Endothelial cell of hepatic sinusoid (primary cell): Measurements from ENCODE around the gene AGER.
"Not testable (repeated sequence)": the region's sequence is repeated elsewhere in the genome, so short reads cannot be mapped to it uniquely, and the experiment has no call there.

Experiments
- in situ Hi-C: cut with HindIII; loops from 2 replicates; pipeline ENCODE4 v1.10.0; 2017; ENCODE audit warnings: low sequenced_read_pairs

AGER gene

DNA sequence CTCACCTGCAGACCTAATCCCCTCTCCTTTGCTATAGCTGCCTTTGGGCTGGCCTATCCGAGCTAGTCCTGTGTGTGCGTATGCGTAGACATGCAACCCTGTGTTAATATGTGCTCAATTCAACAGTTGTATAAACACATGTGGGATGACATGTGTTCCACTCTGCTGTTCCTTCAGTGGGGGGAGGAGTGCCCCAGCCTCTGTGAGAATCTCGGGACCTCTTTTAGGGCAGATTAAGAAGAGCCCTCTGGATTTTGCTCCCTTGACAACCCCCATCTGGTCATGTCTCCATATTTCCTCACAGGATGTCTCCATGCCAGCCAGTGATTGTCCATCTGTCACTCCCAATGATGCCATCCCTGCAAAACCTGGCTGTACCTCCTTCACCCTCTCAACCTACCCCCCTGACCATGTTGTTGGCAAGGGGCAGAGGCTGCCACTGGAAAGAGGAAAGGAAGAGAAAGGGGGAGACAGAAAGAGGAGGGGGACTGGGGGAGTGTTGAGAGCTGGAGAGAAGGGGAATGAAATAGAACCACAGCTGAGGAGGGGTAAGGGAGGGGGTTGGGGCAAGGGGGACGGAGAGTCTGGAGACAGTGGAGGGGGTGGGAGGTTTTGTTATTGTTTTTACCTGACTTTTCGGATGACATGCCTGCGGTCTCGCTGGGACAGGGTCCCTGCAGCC lies 32.7 kb downstream of the AGER start:
- in situ Hi-C loops: no loop called here

DNA sequence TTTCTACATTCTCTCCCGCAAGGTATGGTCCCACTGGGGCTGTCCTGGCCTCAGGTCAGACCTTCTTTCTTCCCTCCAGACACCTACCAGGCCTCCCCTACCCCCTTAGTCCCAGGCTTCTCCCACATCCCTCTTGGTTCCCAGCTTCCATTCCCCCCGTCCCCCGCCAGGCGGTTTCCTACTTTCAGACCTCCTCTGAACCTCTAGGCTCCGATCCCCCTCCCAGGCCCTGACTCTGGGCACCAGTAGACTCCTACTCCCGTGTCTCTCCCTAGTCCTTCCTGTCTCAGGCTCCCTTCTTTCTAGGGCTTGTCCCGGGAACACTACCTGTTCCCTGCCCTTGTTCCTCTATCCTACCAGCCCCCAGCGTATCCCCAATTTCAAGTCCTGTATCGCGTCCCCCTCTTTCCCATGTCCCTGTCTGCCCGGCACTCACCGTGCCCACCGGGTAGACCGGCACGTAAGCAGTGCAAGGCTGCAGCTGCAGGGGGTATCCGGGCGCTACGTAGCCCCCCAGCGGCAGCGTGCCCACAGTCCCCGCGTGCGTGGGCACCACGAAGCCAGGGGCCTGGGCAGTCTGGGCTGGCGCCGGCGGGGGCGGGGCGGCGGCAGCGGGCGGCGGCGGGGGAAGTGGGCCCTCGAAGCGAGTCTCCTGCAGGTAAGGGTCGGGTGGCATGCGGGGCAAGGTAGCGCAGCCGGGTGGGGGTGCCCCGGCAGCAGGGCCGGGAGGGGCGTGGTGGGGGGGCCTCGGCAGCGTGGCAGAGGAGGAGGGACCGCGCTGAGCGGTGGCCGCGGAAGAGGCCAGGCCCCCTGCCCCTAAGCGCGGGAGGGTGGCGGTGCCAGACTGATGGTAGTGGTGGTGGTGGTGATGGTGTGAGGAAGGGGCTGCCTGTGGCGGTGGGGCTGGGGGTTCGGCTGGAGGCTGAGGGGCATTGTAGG lies 33.9 kb downstream of the AGER start:
- in situ Hi-C loops: no loop called here

DNA sequence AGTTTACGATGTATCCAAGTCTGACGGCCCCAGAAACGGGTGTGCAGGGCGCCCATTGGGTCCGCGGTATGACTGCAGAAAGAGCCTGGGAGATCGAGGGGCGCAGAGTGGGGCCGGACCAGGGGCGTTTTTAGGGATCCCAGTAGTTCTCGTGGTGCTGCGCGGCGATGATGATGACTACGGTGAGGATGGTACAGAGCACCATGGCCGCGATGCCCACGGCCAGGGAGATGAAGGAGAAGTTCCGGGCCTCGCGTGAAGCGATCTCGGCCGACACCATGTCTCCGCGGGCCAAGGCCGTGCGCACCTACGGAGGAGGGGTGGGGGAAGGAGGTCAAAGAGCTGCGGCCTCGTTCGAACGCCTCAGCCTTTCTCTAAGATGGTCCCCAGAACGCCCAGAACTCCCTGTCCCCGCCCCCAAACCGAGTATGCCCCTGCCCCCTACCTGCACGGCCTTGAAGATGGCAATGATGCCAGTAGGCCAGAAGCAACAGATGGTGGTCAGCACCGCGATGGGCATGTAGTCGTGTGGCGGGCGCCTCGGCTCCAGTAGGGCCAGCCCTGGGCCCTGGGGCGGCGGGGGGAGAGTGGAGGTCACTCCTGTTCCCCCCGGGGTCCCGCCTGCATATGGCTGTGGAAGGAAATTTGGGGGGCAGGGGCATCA lies 34.8 kb downstream of the AGER start:
- in situ Hi-C loops: no loop called here

DNA sequence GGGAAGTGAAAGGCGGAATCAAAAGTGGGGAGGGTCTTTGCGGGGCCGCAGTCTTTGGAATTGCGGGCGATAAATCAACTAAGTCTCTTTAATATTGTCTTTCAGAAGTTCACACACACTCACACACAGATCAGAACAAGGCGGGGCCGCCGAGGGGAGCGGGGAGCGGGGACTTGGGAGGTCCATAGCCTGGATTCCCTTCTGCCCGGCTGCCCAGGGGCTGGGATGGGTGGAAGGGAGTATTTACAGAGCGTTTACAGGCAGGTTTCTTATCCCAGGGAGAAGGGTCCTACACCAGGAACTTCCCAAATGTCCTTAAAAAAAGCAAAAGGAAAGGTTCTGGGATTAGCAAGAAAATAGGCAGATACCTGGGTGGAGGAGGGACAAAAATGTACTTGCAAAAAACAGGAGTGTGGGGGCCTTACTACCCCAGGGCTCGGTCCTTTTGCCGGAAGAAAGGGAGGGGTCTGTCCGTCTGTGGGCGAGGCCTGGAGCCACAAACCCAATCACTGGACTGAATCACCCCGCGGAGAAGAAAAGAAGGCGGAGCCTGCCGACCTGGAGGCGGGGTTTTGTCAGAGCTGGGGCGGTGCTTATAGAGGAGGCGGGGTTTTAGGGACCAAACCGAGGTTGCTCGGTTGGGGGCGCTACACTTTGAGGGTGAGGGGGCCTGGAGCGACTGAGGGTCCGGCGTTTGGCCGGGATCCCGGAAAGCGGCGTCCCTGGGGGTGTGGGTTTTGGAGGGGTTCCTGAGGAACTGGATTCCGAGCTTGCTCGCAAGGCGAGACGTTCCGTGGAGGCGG lies 35.6 kb downstream of the AGER start:
- in situ Hi-C loops: no loop called here

DNA sequence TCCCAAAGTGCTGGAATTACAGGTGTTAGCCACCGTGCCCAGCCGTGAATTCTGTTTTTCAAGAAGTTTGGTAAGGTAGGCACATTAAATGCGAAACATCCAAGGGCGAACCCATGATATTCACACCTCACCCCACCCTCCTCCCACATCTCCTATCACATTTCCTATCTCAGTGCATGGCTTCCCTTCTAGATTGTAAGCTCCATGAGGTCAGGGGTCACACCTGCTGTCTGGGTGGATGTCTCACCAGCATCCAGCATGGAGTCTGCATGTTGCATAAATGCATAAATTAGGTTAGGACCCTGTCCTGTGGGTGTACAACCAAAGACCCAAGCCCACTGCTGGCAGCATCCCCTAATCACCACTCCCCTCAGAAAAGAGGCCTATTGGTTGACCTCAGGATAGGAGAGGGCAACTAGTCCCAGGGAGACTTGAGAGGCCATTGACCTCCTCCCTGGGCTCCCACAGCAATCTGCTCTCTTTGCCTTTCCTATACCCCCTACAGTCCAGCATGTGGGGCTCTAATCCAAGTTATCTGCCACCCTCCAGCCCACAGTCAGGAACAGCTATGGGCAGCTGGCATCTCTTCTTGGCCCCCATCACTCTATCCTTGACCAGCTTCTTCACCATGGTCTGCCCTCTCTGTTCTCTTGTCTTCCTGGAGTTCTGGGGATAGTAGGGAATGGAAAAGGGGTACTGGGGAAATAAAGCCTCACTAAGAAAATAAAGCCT lies 36.5 kb downstream of the AGER start:
- in situ Hi-C loops: no loop called here

DNA sequence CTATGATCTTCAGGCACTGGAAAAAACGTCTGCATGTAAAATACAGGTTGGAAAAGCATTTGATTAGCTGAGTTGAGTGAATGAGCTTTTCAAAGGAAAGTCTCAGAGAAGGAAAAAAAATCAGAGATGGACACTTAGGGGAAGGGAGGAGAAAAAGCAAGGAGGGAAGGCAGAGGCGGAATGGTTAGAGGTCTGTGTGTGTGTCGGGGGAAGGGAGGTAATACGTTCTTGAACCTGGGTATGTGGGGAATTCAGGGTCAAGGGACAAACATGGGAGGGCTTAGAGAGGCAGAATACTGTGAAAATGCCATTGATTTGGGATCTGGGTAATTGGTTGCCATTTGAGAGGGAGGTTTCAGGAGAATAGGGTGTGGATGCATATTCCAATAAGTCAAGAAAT lies 37.4 kb downstream of the AGER start:
- in situ Hi-C loops: no loop called here

DNA sequence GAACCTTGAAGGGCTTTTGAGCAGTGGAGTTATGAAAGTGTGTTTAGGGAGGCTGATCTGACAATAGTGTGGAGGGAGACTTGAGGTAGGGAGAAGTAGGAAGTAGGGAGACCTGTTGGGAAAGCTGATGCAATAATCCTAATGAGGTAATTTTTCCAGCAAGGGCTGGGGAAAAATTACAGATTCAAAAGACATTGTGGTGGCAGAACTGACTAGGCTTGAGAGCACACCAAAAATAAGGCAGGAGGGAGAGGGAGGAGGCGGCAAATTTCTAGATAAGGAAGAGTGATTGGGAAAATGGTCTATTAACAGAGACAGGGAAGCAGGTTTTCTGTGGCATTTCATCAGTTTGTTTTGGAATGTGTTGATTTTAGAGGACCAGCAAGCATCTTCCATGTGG lies 37.8 kb downstream of the AGER start:
- in situ Hi-C loops: no loop called here

DNA sequence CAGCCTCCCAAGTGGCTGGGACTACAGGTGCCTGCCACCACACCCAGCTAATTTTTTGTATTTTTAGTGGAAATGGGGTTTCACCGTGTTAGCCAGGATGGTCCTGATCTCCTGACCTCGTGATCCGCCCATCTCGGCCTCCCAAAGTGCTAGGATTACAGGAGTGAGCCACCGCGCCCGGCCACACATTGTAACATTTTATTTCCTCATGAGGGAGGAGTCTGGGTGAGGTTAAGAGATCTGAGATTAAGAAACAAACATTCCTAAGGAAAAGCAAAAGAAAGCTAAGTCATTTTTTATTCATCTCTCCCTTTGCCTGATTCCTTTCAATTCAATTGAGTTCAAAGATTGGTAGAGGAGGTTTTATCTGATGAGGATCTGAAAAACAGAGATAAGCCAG lies 39.8 kb downstream of the AGER start:
- in situ Hi-C loops: not testable (repeated sequence)

DNA sequence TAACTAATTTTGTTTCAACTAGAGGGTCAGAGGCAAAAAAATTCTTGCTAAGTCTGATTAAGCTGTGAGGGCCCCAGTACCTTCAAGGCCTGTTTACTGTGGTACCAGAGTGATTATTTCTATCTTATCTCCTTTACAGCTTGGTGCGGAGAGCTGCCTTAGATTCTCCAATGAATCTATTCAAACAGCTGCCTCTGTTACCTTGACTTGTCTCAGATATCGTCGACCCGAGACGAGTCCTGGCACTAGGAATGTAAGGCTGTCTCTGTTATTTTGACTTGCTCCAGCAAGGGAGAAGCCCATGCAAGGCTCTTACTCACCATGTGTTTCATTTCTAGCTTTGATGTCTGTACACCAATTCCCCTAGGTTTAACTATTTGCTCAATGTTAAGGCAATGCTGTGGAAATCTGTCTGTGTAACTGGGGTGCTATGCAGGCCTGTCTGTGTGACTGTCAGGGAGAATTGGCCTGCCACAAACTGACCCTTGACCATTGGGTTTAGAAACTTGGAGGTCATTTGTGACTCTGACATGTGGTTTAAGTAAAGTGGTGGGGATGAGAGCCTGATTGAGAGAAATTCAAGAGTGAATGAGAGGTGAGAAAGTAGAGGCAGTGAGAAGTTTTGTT lies 43.5 kb downstream of the AGER start:
- in situ Hi-C loops: no loop called here

DNA sequence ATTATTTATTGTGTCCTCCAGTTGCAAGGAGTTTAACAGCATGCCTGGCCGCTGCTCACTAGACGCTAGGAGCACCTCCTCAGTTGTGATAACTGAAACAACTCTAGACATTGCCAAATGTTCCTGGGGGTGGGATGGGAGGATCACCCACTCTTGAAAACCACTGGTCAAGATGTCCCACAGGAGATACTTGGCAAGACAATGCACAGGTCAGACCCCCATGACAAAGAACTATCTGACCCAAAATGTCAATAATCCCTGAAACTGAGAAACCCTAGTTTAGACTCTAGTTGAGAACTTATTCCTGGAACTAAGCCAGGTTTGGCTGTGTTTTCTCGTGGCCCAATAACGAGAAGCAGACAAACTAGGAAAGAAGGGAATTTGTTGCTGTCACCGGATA lies 44.5 kb downstream of the AGER start:
- in situ Hi-C loops: no loop called here

DNA sequence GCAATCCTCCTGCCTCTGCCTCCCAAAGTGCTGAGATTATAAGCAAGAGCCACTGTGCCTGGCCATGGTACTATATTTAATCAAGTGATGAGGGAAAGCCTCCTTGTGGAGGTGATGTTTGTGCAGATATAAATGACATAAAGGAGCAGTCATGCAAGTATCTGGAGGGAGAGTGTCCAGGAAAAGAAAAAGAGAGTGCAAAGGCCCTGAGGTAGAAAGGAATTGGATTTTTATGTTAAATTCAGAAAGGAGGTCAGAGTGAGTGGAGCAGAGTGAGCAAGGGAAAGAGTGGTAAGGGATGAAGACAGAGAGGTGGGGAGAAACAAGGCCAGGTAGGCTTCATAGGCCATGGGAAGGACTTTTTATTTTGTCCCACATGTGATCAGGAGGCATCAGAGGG lies 46.6 kb downstream of the AGER start:
- in situ Hi-C loops: no loop called here

DNA sequence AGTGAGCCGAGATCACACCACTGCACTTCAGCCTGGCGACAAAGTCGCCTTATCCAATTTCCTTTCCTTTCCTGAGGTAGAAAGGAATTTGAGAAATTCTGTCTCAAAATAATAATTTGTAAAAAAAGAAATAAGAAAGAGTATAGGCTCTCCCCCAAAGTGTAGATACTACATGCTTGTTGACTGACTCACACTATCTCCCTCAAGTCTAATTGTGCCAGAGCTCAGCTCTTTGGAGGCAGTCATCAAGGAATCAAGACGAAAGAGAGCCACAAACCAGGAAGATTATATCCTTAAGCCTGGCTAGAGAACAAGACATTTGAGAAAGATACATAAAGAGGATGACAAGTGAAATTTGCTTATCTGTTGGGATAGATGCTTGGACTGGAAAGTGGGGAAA lies 50.3 kb downstream of the AGER start:
- in situ Hi-C loops: no loop called here

DNA sequence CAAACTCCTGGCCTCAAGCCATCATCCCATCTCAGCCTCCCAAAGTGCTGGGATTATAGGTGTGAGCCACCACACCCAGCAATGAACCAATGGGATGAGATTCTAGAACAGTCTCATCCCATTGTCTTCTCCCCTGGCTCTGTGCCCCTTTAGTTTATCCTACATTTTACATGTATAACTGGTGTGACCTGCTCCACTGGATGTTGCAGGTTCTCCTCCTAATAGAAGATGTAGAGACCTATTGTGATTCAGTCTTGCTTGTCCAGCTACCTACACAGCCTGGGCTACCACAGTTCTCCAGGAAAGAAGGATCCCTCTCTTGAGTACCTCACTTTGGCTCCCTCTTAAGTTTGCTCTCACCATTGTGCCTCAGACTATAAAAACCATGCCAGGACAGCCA lies 51.9 kb downstream of the AGER start:
- in situ Hi-C loops: no loop called here

DNA sequence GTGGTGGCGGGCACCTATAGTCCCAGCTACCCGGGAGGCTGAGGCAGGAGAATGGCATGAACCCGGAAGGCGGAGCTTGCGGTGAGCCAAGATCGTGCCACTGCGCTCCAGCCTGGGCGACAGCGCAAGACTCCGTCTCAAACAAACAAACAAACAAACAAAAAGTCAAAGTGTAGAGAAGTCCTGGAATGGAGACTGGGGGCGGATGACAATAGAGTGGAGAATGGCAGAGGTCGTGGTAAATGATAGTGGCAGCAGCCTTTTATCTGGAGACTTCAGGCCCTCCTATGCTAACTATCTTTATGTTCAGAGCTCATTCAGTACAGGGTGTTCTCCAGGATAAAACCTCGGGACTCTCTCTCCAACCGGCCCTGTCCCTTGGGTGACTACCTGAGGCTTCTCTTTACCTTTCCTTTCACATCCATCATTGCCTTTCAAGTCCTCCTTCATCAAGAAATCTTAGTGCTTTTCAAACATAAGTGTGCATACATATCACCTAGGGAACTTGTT lies 52.6 kb downstream of the AGER start:
- in situ Hi-C loops: no loop called here
